ENCODE data around the gene KCNQ5.

KCNQ5 gene

DNA sequence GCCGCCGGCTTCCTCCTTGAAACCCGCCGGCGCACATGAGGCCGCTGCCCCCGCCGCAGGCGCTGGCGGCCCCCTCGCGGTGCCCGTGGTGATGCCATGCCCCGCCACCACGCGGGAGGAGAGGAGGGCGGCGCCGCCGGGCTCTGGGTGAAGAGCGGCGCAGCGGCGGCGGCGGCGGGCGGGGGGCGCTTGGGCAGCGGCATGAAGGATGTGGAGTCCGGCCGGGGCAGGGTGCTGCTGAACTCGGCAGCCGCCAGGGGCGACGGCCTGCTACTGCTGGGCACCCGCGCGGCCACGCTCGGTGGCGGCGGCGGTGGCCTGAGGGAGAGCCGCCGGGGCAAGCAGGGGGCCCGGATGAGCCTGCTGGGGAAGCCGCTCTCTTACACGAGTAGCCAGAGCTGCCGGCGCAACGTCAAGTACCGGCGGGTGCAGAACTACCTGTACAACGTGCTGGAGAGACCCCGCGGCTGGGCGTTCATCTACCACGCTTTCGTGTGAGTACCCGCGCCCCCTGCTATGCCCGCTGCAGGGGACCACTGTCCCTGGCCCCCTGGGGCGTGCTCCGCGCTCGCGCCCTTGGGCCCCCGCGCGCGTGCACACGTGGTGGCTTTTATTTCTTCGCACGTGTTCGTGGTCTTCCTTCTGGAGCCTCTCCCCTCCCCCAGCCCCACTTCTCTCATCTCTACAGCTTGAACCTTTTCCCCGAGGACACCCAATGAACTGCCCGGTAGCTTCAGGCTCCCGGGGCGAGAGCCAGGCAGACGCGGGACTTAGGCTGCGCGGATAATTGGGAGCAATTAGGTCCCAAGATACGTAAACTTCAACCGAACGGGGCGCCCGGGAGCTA is 453 bp downstream of the KCNQ5 start:
- no peaks in the 10 kb centered on the region for H3K9me3 Mint-ChIP-seq
- no peaks in the 10 kb centered on the region for H3K36me3 Mint-ChIP-seq (ENCODE audit: low read depth)
- peaks cover 30% of the 10 kb centered on the region for H3K4me1 Mint-ChIP-seq
- peak; percentile 81 for DNase-seq
- no peak overlapping the region for H3K27ac Mint-ChIP-seq
- peak overlapping the region; percentile 93 for H3K4me3 Mint-ChIP-seq
- TF ChIP-seq, protein P1, sequence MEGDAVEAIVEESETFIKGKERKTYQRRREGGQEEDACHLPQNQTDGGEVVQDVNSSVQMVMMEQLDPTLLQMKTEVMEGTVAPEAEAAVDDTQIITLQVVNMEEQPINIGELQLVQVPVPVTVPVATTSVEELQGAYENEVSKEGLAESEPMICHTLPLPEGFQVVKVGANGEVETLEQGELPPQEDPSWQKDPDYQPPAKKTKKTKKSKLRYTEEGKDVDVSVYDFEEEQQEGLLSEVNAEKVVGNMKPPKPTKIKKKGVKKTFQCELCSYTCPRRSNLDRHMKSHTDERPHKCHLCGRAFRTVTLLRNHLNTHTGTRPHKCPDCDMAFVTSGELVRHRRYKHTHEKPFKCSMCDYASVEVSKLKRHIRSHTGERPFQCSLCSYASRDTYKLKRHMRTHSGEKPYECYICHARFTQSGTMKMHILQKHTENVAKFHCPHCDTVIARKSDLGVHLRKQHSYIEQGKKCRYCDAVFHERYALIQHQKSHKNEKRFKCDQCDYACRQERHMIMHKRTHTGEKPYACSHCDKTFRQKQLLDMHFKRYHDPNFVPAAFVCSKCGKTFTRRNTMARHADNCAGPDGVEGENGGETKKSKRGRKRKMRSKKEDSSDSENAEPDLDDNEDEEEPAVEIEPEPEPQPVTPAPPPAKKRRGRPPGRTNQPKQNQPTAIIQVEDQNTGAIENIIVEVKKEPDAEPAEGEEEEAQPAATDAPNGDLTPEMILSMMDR (IDR thresholded peaks at IDR 0.05), result peak; percentile 26
- peaks cover 44% of the 10 kb centered on the region for H3K27me3 Mint-ChIP-seq (ENCODE audit: low read depth, poor library complexity)

- Mint-ChIP-seq H3K4me3 (peak overlapping the region; percentile 93), H3K4me1 (peaks cover 30% of the 10 kb centered on the region), H3K27ac (no peak overlapping the region), H3K27me3 (ENCODE audit: low read depth, poor library complexity) (peaks cover 40% of the 10 kb centered on the region), H3K36me3 (ENCODE audit: low read depth) (no peaks in the 10 kb centered on the region), H3K9me3 (no peaks in the 10 kb centered on the region)
- no peak for DNase-seq
- TF ChIP-seq, protein P1 (IDR thresholded peaks at IDR 0.05), result no peak
Observed at GRCh38 chr6:72623808-72624207, 1.9 kb downstream of the KCNQ5 start.

DNA sequence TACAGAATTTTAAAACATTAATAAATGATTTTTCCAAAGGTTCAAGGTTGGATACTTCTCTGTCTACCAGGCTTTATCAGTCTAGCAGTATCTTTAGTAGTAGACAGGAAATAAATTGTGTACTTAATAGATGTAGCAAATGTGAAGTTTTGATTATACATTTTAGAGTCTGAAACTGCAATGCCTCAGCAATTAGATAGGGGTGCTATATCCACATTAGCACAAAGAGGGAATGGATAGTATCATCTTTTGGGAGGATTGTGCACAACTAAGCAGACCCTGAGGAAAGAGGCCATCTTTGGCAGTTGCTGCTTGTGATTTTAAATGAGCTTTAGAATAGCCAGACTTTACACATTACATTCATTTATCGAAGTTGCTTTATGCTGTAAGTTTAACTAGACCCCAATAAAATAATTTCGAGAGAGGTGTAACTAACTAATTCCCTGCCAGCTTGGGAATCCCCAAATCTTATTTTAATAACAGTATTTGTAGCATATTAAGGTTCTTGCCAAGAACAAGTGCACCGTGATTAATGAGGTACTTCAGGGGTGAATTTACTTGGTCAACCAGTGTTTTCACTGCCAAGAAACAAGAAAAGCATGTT is 2.8 kb downstream of the KCNQ5 start:
- Mint-ChIP-seq H3K4me3 (no peak overlapping the region), H3K4me1 (peaks cover 29% of the 10 kb centered on the region)

DNA sequence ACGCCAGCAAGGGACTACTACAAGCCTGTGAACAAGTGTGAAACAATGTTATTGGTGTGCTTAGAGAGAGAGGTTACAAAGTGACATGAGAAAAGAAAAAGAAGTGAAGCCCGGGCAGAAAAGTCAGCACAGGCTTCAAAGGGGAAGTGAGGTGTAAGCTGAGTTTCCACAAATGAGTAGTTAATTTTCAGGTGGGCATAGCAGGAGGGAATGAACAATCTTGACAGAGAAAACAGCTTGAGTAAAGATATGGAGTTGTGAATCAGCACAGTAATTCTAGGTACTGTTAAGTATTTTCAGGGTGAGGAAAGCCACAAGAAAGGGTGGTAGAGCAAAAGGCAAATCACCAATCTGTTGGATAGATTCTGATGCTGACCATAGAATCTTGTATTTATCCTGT is 4.3 kb downstream of the KCNQ5 start:
- TF ChIP-seq, protein P1 (IDR thresholded peaks at IDR 0.05), result no peak
- Mint-ChIP-seq H3K4me1 (peaks cover 14% of the 10 kb centered on the region), H3K36me3 (ENCODE audit: low read depth) (peaks cover 3% of the 10 kb centered on the region), H3K27me3 (ENCODE audit: low read depth, poor library complexity) (peaks cover 19% of the 10 kb centered on the region), H3K27ac (no peak overlapping the region), H3K9me3 (no peaks in the 10 kb centered on the region), H3K4me3 (no peak overlapping the region)
- DNase-seq, result no peak

More for the DNA sequence above, 2.8 kb downstream of the KCNQ5 start:
- Mint-ChIP-seq H3K36me3 (ENCODE audit: low read depth) (no peaks in the 10 kb centered on the region), H3K9me3 (no peaks in the 10 kb centered on the region), H3K27ac (no peak overlapping the region), H3K27me3 (ENCODE audit: low read depth, poor library complexity) (peaks cover 34% of the 10 kb centered on the region)
- peak; percentile 5 for DNase-seq
- TF ChIP-seq, protein P1 (IDR thresholded peaks at IDR 0.05), result peak; percentile 66

GRCh38 chr6:72627539-72627938 is 5.7 kb downstream of the KCNQ5 start:
- Mint-ChIP-seq H3K4me3 (no peak overlapping the region), H3K9me3 (peaks cover 2% of the 10 kb centered on the region), H3K27me3 (ENCODE audit: low read depth, poor library complexity) (peaks cover 13% of the 10 kb centered on the region), H3K36me3 (ENCODE audit: low read depth) (peaks cover 12% of the 10 kb centered on the region), H3K4me1 (peaks cover 13% of the 10 kb centered on the region), H3K27ac (no peak overlapping the region)
- TF ChIP-seq, protein P1 (IDR thresholded peaks at IDR 0.05), result no peak
- no peak for DNase-seq
